Measurements from ENCODE around the gene MICAL2.
A peak's percentile ranks its signal among the peaks of the same experiment; 100 is the strongest.

Gene MICAL2

DNA sequence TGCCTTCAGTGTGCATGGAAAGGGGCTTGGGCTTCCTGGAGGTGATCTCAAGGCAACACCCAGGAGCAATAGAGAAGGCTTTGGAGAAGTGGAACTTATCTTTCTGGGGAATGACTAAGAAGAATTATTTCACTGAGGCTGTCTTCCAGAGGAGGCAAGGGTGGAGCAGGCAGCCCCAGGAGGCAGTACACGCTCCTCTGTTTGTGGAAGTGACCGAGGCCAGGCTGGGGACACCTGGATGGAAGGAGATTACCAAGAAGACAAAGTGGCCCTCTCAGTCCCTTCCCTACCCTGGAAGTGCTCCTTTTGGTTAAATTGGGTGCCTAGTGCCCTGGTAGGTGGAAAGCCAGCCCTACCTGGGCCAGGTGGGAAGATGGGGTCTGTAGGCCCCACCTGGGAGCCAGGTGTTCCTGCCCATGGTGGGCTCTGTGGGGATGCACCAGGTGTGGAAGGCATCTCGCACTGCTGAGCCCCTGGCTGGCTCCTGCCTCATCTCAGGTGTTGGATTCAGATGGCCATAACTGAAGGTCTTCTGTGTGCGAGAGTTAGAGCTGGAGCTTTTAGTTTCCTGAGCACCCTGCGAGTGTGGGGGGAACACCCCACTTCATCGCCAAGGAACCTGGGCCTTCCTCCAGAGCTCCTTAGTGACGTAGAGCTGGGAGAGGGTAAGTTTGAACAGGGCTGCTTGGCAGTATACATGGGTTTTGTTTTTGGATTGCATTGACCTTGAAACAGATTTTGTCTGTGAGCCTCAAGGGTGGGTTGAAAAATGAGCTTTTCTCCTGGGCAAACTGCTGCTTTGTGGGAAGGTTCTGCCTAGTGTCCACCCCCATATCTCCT lies 46.1 kb downstream of the MICAL2 start:
- no peak for DNase-seq (ENCODE audit: low read depth, low spot score)

DNA sequence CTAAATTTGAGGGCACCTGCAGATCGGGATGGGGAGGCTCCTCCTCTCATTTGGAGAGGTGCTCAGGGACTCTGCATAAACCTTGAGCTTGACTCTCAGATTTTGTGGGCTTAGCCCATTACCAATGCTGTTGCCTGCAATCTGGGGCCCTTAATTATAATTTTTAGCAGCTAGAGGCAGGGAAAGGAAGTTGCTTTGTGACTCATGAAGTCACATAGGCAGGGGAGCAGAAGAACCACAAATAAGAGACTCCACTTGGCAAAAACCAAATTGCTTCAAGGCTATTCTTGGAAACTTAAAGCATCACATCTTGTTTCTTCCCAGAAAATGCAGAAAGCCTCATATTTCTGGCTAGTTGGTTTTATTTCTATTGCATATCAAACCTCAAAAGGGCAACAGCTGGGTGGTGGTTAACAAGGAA lies 46.9 kb downstream of the MICAL2 start:
- peak; percentile 84 for DNase-seq (ENCODE audit: low read depth, low spot score)

GRCh38 chr11:12158909-12159308 lies 48.5 kb downstream of the MICAL2 start:
- no peak for DNase-seq (ENCODE audit: low read depth, low spot score)

GRCh38 chr11:12159351-12160099 lies 49.1 kb downstream of the MICAL2 start:
- peak; percentile 90 for DNase-seq (ENCODE audit: low read depth, low spot score)

DNA sequence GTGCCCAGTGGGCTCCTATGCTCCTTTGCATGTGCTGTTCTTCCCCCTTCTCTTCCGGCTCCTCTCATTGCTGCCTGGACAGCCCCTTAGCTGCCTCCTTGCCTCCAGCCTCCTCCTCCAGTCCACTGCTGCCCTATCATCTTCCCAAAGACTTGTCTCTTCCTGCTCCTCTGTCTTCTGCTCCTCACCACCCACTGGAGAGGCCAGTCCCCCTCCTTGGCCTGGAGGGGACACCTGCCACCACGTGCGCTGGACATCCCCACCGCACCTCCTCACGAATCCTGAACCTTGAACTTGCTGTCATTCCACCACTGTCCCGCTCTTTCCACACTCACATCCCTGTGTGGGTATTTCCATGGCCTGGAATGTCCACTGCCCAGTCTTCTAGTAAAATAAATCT lies 49.8 kb downstream of the MICAL2 start:
- DNase-seq (ENCODE audit: low read depth, low spot score) = no peak

DNA sequence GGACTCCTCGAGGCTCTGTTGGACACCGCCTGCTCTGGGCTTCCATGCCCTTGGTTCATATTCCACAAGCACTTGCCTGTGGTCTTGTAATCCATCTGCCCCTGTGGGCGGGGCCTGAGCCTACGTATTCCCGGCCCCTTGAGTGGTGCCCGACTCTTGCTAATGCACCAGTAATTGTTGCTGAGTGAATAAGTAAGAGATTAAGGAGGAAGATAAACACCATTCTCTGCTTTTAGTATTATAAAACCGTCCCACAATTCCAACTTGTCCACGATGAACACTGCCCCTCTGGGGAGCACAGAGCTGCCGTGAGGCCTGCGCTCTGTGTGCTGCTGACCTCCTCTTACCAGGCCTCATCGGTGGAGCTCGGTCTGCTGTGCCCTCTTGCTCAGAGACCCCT lies 50.3 kb downstream of the MICAL2 start:
- no peak for DNase-seq (ENCODE audit: low read depth, low spot score)

- DNase-seq (ENCODE audit: low read depth, low spot score) = no peak
Measured at GRCh38 chr11:12161137-12161536, 50.7 kb downstream of the MICAL2 start.

DNA sequence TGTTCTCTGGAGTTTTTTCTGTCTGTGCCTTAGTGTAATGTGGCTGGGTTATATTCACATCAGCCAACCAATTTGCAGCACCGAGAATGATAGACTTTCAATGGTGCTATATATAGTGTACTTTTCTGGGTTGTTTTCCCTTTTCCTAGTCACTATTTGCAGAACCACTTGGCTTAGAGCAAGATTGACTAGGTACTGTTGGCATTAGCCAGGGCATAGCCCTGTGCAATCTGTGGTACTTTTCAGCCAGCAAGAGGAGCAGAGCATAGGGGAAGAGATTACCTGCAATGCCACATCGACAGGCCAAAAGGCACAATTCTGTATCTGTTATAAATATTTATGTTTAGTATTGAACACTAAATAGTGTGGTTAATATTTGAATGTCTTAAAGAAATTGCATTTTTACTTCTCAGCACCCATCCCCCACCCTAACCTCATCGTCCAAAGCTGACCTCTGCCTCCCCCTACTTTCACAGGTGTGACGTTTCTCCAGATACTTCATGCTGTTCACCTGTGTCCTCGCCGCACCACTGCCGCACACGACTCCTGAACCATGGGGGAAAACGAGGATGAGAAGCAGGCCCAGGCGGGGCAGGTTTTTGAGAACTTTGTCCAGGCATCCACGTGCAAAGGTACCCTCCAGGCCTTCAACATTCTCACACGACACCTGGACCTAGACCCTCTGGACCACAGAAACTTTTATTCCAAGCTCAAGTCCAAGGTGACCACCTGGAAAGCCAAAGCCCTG lies 51.4 kb downstream of the MICAL2 start:
- DNase-seq (ENCODE audit: low read depth, low spot score) = no peak

DNA sequence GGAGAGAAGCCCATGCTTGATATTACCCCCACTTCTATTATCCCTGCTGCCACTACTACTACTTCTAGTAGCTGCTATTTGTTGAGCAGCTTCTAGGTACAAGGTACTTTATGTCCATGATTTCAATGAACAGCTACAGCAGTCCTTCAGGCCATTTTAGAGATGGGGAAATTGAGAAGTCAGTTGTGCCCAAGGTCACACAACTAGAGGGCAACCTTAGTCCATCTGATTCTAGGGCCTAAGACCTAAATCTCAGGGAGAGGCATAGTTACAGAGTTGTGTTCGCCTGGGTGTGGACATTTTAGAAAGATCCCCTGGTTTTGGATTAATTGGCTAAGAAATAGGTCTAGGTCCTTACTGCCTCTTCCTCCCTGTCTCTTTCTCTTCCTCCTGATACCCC lies 52.3 kb downstream of the MICAL2 start:
- DNase-seq (ENCODE audit: low read depth, low spot score) = no peak

GRCh38 chr11:12163181-12163941 lies 53.0 kb downstream of the MICAL2 start:
- DNase-seq (ENCODE audit: low read depth, low spot score) = peak; percentile 95

DNA sequence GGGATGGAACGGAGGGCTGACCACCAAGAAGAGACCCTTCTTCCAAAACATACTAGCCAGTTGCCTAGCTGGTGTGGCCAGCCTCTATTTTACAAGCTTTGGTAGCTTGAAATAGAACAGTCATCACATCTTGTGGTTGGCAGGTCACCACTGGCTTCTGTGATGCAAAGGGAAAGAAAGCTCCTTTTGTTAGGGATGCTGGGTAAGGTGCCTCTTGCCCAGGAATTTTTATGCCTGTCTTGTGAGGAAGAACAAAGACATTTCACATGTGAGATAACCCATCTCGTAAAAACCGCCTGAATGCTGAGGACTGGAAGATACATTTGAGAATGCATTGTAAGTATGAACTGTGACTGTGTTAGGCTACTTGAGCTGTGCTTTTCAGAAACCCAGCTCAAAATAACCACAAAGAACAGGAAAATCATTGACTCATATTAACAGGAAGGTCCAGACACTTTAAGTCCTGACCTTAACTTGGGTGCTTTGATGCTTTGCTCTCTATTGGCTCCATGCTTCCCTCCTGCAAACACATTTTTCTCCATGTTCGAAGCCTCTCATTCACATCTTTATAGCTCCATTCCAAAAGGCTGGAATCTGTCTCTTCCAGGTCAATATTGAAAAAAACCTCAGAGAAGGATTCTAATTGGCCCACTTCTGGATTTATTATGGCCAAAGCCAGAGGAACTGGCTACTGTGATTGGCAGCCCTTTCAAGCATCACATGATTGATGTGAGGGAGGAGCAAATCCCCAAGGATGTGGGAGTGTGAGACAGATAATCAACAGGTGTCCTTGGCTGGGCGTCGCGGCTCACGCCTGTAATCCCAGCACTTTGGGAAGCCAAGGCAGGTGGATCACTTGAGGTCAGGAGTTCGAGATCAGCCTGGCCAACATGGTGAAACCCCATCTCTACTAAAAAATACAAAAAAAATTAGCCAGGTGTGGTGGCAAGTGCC lies 53.9 kb downstream of the MICAL2 start:
- peak; percentile 90 for DNase-seq (ENCODE audit: low read depth, low spot score)

DNA sequence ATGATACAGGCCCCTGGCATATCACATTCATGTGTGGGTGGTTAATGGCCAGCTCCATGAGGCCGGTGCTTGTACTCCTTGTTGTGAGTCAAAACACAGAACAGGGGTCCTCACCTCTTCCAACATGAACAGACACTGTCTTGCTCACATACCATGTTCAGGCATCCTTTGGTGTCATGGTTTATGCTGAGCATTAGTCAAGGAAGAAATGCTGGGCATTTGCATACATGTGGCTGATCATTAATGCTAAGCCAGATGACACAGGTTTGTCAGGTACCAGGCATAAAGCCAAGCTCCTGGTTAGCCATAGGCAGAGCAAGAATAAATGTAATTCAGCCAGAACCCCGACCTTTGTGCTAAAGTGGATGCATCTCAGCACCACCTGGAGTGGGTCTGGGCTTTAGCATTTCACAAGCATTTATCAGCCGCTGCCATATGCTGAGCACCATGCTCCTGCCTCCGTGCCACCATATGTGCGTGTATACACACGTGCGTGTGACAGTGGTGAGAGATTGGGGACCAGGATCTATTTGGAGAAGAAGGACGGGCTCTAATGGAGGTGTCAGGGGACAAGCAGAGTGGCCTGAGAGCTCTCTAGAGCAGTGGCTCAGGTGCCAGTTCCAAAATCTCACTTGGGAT lies 55.0 kb downstream of the MICAL2 start:
- DNase-seq (ENCODE audit: low read depth, low spot score) = no peak

- DNase-seq (ENCODE audit: low read depth, low spot score) = no peak
Measured at GRCh38 chr11:12166299-12167060, 56.1 kb downstream of the MICAL2 start.

DNA sequence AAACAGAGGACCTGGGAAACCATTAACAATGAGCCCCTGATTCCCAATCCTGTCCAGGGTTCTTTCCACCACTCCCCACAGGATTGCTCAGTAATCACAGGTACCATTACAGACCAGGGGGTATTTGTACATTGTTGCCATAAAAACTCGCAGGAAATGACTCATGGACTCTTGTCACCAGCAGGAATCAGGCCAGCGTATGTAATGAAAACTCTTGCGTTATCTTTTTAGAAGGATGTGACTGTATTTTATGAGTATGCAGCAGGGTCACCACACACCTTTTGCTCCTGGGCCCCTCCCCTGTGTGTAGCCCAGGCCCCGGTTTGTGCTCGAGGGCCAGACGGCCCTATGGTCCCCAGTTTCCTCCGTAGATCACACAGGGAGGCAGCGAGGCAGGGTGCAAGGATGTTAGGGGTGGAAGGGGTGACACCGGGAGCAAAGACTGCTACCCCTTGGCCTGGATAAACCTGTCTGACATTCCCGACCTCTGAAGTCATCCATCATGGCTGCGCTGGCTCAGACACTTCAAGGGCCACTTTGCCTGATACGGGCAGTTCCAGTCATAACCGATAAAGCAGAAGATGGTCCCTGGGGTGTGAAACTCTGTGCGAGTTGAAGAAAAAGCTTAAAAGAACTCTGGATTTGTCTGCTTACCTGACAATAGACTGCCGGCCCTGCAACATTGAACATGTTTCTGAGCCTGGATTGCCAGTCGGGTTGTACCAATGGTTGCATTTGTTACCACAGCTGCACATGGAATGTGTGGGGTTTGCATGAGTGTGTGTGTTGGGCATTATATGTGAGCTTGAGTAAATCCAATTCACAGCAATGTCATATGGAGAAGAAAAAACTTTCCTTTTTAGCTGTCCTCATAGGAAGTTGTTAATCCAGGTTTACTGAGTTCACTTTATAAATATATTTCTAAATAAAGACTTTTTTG lies 56.9 kb downstream of the MICAL2 start:
- peak; percentile 80 for DNase-seq (ENCODE audit: low read depth, low spot score)

GRCh38 chr11:12168114-12168513 lies 57.7 kb downstream of the MICAL2 start:
- no peak for DNase-seq (ENCODE audit: low read depth, low spot score)

DNA sequence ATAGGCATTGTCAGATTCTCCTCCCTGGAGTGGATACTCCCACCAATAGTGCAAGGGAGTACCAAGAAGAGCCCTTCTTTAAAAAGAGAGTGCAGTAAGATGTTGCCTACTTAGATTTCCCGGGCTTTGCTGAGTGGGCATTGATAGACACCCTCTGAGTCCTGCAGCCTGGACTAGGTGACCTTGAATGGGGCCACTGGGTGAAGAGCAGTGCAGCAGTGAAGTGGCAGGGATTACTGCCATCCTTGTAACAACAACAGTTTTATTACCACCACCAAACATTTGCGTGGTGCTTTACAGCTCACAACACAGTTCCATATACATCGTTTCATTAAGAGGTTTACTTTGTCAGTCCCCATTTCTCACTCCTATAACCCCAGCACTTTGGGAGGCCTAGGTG lies 59.4 kb downstream of the MICAL2 start:
- no peak for DNase-seq (ENCODE audit: low read depth, low spot score)

DNA sequence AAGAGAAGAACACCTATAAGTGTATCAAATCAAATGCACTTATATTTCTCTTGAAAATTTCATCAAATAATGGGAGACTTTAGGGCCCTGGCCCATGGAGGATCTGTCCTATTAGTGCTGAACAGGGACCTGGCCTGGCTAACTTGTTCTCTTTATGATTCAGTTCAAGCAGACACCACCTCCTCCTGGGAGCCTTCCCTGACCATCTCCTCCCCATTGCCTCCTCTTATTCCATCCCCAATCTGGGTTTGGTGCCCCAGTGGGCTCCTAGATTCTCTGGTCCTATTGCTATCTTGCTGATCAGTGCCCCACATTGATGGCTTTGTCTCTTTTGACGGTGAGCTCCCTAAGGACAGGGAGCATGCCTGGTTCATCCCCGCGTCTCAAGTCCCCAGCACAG lies 60.1 kb downstream of the MICAL2 start:
- DNase-seq (ENCODE audit: low read depth, low spot score) = no peak

- peak; percentile 74 for DNase-seq (ENCODE audit: low read depth, low spot score)
Measured at GRCh38 chr11:12170984-12171383, 60.6 kb downstream of the MICAL2 start.
